Diencephalon (tissue), 1 donor: Measurements from ENCODE around the gene OXA1L. TPM values are rescaled to one million over a fixed set of nuclear protein-coding genes. Genes with fewer than 3 reads are reported as not detected.

ENCODE experiments used
- small RNA-seq: library from RNA; depleted of rRNA; stranded (forward); fragments of <200 nt; gene quantifications from one replicate; pipeline ENCODE3, GENCODE V24; 2014
- total RNA-seq: library from RNA; depleted of rRNA; stranded (reverse); fragments of >200 nt; gene quantifications from one replicate; pipeline ENCODE4 v1.2.3, GENCODE V29; 2014

OXA1L gene
- total RNA-seq = 43.8 TPM

DNA sequence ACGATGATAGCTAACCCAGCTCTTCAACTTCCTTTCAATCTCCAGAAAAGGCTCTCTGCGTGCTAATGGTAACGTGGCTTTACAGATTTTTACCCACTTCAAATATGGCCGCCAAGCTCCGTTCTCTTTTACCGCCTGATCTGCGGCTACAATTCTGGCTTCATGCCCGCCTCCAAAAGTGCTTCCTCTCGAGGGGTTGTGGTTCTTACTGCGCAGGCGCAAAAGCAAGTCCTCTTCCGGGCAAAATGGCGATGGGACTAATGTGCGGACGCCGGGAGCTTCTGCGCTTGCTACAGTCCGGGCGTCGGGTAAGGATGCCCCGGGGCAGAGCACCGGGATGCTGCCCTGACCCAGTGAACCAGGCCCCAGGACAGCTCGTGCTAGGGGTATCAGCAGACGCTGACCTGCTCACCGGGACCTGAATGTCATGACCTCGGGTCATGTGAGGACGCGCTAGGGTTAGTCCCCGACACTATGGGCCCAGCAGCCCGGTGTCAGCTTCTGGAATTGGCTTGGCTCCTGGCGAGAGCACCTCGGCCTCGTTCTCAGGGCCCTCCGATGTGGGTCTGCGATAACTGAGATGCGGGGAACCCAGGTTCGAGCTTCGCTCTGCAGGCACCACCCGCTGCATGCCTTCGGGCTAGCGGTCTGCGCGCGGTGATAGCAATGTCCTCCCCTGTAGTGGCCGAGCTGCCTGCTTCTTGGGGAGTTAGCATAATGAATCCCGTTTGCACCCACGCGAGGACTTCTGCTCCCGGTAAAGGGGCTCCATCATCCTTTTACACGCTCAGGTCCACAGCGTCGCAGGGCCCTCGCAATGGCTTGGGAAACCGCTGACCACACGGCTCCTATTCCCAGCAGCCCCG, at the start of gene OXA1L:
OXA1L (plus strand) TSS at position 232 of the 866 bp plus-strand sequence; CDS start at position 246, 14 bp downstream.

GRCh38 chr14:22814941-22815713, 48.6 kb downstream of the OXA1L start, which contains the start of gene SLC7A7:
SLC7A7 (minus strand) TSS chr14:22815435; CDS start chr14:22813398, 2,037 bp downstream.

Small RNA genes within 50 kb of the gene (small RNA-seq; reads per million reads assigned to genes)
- gene RF00588 = not detected

Other genes with a start within 250 kb of the OXA1L start
- gene DAD1, start 177.5 kb upstream of the OXA1L start, total RNA-seq = 128 TPM
- gene ABHD4, start 168.4 kb upstream of the OXA1L start, total RNA-seq = 6.9 TPM
- gene OR6J1, start 122.3 kb upstream of the OXA1L start, total RNA-seq = not detected
- gene SLC7A7, start 48.7 kb downstream of the OXA1L start, total RNA-seq = 5.3 TPM
- 35.3 TPM for gene MRPL52, start 63.2 kb downstream of the OXA1L start, total RNA-seq
- 14.3 TPM for gene MMP14, start 69.9 kb downstream of the OXA1L start, total RNA-seq
- 7.8 TPM for gene LRP10, start 105.1 kb downstream of the OXA1L start, total RNA-seq
- 5.5 TPM for gene REM2, start 116.5 kb downstream of the OXA1L start, total RNA-seq
- 69.9 TPM for gene RBM23, start 152.5 kb downstream of the OXA1L start, total RNA-seq
- gene PRMT5, start 162.7 kb downstream of the OXA1L start, total RNA-seq = 66.4 TPM
- 25.8 TPM for gene HAUS4, start 190.4 kb downstream of the OXA1L start, total RNA-seq
- 7.2 TPM for gene AJUBA, start 215.9 kb downstream of the OXA1L start, total RNA-seq
- gene C14orf93, start 243.5 kb downstream of the OXA1L start, total RNA-seq = 3.5 TPM